Activated CD4-positive, alpha-beta T cell treated with anti-CD3 and anti-CD28 coated beads for 36 hours (primary cell): Measurements from ENCODE around the gene SLC38A5. TPM values are rescaled to one million over a fixed set of nuclear protein-coding genes. Genes with fewer than 3 reads are reported as not detected.

ENCODE experiments used
- ATAC-seq: fragments of 200-7000 bp; cut with Tn5 transposase; one replicate; pipeline ENCODE4 v1.10.0; 2021; ENCODE audit warnings: mild to moderate bottlenecking, moderate library complexity
- CTCF ChIA-PET: fragments of 350-600 bp; sonication (Branson Sonifier 250); formaldehyde crosslinking; loops from one replicate; lab custom pipeline; 2021; ENCODE audit warnings: antibody characterized with exemption; lab: Charles Lee
- POLR2A ChIA-PET: fragments of 350-600 bp; sonication (Branson Sonifier 250); formaldehyde crosslinking; loops from one replicate; lab custom pipeline; 2021; ENCODE audit warnings: antibody characterized with exemption, inconsistent platforms; lab: Charles Lee
- DNase-seq: peaks from one replicate; pipeline ENCODE4 v3.0.0-alpha.2; 2020
- H3K27ac Mint-ChIP-seq: one replicate; pipeline ENCODE4 v1.8.0; 2021; ENCODE audit warnings: mixed read lengths
- H3K27me3 Mint-ChIP-seq: one replicate; pipeline ENCODE4 v1.8.0; 2021; ENCODE audit warnings: mixed read lengths
- H3K36me3 Mint-ChIP-seq: one replicate; pipeline ENCODE4 v1.8.0; 2021; ENCODE audit warnings: low read depth, mixed read lengths
- H3K4me1 Mint-ChIP-seq: one replicate; pipeline ENCODE4 v1.8.0; 2021; ENCODE audit warnings: mixed read lengths
- H3K4me3 Mint-ChIP-seq: one replicate; pipeline ENCODE4 v1.8.0; 2021; ENCODE audit warnings: mild to moderate bottlenecking, moderate library complexity, mixed read lengths
- H3K9me3 Mint-ChIP-seq: one replicate; pipeline ENCODE4 v1.8.0; 2021; ENCODE audit warnings: low read depth, mixed read lengths
- intact Hi-C, 2 experiments: fragments of 100-400 bp; cut with DNase I in 1 of 2; cut with micrococcal nuclease in 1 of 2; formaldehyde crosslinking; loops; one replicate each; pipeline versions ENCODE4 v1.14.2 to v1.15.1; 2022 to 2024; cut with DNase I, micrococcal nuclease
- total RNA-seq, 2 experiments: library from RNA; stranded (reverse); gene quantifications; one replicate each; pipeline ENCODE4 v1.2.3, GENCODE V29; 2021

The SLC38A5 gene
- total RNA-seq, 2 experiments from 2014 or later: 83.5 to 98.1 TPM

GRCh38 chrX:48468693-48469691, 1.1 kb downstream of the SLC38A5 start:
- intact Hi-C loops: loop anchor here (2.0 to 5.0 kb wide), 4 partner anchors 38 to 387 kb away; partner anchors contain the start of genes EBP (in 1 of the 2) and PORCN (in 1 of the 2)
- peak; percentile 47 for ATAC-seq
- Mint-ChIP-seq H3K9me3 (no peaks in the 10 kb centered on the region), H3K4me1 (peaks cover 35% of the 10 kb centered on the region), H3K27me3 (no peaks in the 10 kb centered on the region), H3K4me3 (peak overlapping the region; percentile 89), H3K36me3 (peaks cover 28% of the 10 kb centered on the region), H3K27ac (peak overlapping the region; percentile 95)
- CTCF ChIA-PET: interaction anchor here (0.6 to 1.0 kb wide), 3 partner anchors 13 to 426 kb away, joined by 3 read pairs; no protein-coding TSS in a partner anchor
- DNase-seq: peak; percentile 61
- POLR2A ChIA-PET: interaction anchor here (0.9 kb wide), 1 partner anchor 71 kb away, joined by 3 read pairs; the partner anchor contains the start of gene TBC1D25

- intact Hi-C loops: loop anchor here (2.0 to 5.0 kb wide), 4 partner anchors 39 to 386 kb away; partner anchors contain the start of genes EBP (in 1 of the 2) and PORCN (in 1 of the 2)
- Mint-ChIP-seq H3K36me3 (peaks cover 31% of the 10 kb centered on the region), H3K4me3 (peak overlapping the region; percentile 89), H3K4me1 (peaks cover 36% of the 10 kb centered on the region), H3K27me3 (no peaks in the 10 kb centered on the region), H3K27ac (peak overlapping the region; percentile 95), H3K9me3 (no peaks in the 10 kb centered on the region)
- peak; percentile 67 for DNase-seq
- ChIA-PET CTCF (interaction anchor here (1.2 kb wide), 1 partner anchor 72 kb away, joined by 5 read pairs; the partner anchor contains the start of gene TBC1D25), POLR2A (no interaction called here)
- ATAC-seq: peak; percentile 64
Measured at GRCh38 chrX:48468247-48468671, 1.8 kb downstream of the SLC38A5 start.

- Mint-ChIP-seq H3K36me3 (peaks cover 38% of the 10 kb centered on the region), H3K27ac (peak overlapping the region; percentile 51), H3K9me3 (no peaks in the 10 kb centered on the region), H3K4me3 (peak overlapping the region; percentile 89), H3K27me3 (no peaks in the 10 kb centered on the region), H3K4me1 (peaks cover 42% of the 10 kb centered on the region)
- DNase-seq (no peak), ATAC-seq (no peak)
- intact Hi-C loops: loop anchor here in 1 of 2 experiments (5.0 kb wide), 2 partner anchors 40 to 385 kb away; partner anchors contain the start of gene PORCN
- CTCF ChIA-PET: interaction anchor here (0.7 to 1.2 kb wide), 2 partner anchors 27 to 72 kb away, joined by 3 to 5 read pairs; partner anchors contain the start of gene TBC1D25
- POLR2A ChIA-PET: no interaction called here
Measured at GRCh38 chrX:48467281-48467761, 2.7 kb downstream of the SLC38A5 start.

GRCh38 chrX:48466696-48467095, 3.4 kb downstream of the SLC38A5 start:
- H3K4me3 Mint-ChIP-seq: peak overlapping the region; percentile 89
- peaks cover 42% of the 10 kb centered on the region for H3K36me3 Mint-ChIP-seq
- ChIA-PET POLR2A (no interaction called here), CTCF (no interaction called here)
- H3K27ac Mint-ChIP-seq: no peak overlapping the region
- intact Hi-C loops: loop anchor here in 1 of 2 experiments (5.0 kb wide), 2 partner anchors 41 to 384 kb away; partner anchors contain the start of gene PORCN
- DNase-seq (peak; percentile 61), ATAC-seq (peak; percentile 35)
- peaks cover 46% of the 10 kb centered on the region for H3K4me1 Mint-ChIP-seq
- no peaks in the 10 kb centered on the region for H3K27me3 Mint-ChIP-seq
- no peaks in the 10 kb centered on the region for H3K9me3 Mint-ChIP-seq

GRCh38 chrX:48465336-48465933, 4.6 kb downstream of the SLC38A5 start:
- ATAC-seq (no peak), DNase-seq (no peak)
- no peaks in the 10 kb centered on the region for H3K9me3 Mint-ChIP-seq
- intact Hi-C loops: loop anchor here in 1 of 2 experiments (5.0 kb wide), 2 partner anchors 42 to 383 kb away; partner anchors contain the start of gene PORCN
- H3K27ac Mint-ChIP-seq: peak overlapping the region; percentile 78
- ChIA-PET POLR2A (no interaction called here), CTCF (no interaction called here)
- no peaks in the 10 kb centered on the region for H3K27me3 Mint-ChIP-seq
- H3K4me3 Mint-ChIP-seq: peak overlapping the region; percentile 19
- H3K36me3 Mint-ChIP-seq: peaks cover 51% of the 10 kb centered on the region
- H3K4me1 Mint-ChIP-seq: peaks cover 50% of the 10 kb centered on the region

DNA sequence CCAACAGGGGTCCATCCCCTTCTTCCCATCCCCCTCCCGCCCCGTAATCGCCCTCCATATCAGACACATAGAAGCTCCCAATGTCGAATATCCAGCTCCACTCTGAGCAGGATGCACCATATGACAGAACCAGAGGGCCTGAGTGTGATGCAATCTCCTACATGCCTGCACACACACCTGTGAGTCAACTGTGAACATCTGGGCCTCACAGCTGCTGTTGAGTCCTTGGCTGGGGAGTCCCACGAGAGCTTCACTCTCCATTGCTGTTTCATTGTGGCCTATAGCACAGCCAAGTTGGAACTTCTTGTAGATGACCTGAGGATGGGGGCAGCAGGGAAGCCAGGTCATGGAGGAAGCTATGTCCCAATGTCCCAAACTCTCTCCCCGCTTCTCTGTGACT, 8.2 kb downstream of the SLC38A5 start:
- Mint-ChIP-seq H3K9me3 (no peaks in the 10 kb centered on the region), H3K27me3 (no peaks in the 10 kb centered on the region), H3K4me3 (no peak overlapping the region), H3K4me1 (peaks cover 37% of the 10 kb centered on the region), H3K27ac (peak overlapping the region; percentile 69), H3K36me3 (peaks cover 54% of the 10 kb centered on the region)
- peak; percentile 60 for DNase-seq
- intact Hi-C loops: no loop called here
- CTCF ChIA-PET: no interaction called here
- POLR2A ChIA-PET: no interaction called here
- peak; percentile 81 for ATAC-seq

DNA sequence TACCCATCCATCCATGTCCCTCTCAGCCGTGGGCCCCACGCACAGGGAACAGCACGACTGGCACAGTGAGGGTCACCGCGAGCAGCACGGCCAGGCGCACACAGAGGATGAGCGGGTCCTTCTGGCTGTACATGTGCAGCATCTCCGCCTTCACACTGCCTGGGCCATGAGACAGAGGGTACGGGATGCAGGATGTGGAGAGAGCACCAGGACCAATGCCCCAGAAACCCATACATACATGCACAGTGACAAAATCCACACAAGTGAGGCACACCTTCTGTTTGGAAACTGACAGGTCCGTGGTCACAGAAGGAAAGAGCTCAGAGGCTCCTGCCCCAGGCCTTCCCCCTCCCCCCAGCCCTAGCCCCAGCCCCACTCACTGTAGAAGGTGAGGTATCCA, 9.5 kb downstream of the SLC38A5 start:
- DNase-seq (no peak), ATAC-seq (no peak)
- Mint-ChIP-seq H3K9me3 (no peaks in the 10 kb centered on the region), H3K4me1 (peaks cover 31% of the 10 kb centered on the region), H3K27me3 (no peaks in the 10 kb centered on the region), H3K4me3 (no peak overlapping the region), H3K36me3 (peaks cover 48% of the 10 kb centered on the region), H3K27ac (no peak overlapping the region)
- intact Hi-C loops: no loop called here
- POLR2A ChIA-PET: no interaction called here
- CTCF ChIA-PET: no interaction called here

DNA sequence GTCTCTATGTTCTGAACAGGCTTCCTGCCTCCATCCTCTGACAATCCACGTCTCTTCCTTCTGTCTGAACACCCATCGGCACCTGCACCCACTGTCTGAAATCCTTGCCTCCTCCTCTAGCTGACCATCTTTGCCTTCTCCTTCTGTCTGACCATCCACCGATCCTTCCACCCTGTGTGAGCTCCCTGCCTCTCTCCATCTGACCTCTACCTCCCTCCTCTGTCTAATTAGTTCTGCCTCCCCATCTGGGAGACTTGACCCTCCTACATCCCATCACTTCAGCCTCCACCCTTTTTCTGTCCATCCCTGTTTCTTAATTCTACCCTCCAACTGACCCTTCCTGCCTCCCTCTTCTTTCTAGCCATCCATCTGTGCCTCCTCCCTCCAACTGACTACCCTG, 10.0 kb downstream of the SLC38A5 start:
- ChIA-PET POLR2A (no interaction called here), CTCF (no interaction called here)
- Mint-ChIP-seq H3K9me3 (no peaks in the 10 kb centered on the region), H3K4me1 (peaks cover 25% of the 10 kb centered on the region), H3K27me3 (no peaks in the 10 kb centered on the region), H3K27ac (no peak overlapping the region), H3K4me3 (no peak overlapping the region), H3K36me3 (peaks cover 42% of the 10 kb centered on the region)
- no peak for DNase-seq
- no peak for ATAC-seq
- intact Hi-C loops: no loop called here

GRCh38 chrX:48459483-48459882, 10.6 kb downstream of the SLC38A5 start:
- Mint-ChIP-seq H3K36me3 (peaks cover 41% of the 10 kb centered on the region), H3K9me3 (no peaks in the 10 kb centered on the region), H3K27ac (no peak overlapping the region), H3K4me3 (no peak overlapping the region), H3K27me3 (no peaks in the 10 kb centered on the region), H3K4me1 (peaks cover 21% of the 10 kb centered on the region)
- POLR2A ChIA-PET: no interaction called here
- DNase-seq: no peak
- intact Hi-C loops: no loop called here
- CTCF ChIA-PET: no interaction called here
- ATAC-seq: no peak

GRCh38 chrX:48458711-48459110, 11.3 kb downstream of the SLC38A5 start:
- peaks cover 14% of the 10 kb centered on the region for H3K4me1 Mint-ChIP-seq
- no peak overlapping the region for H3K4me3 Mint-ChIP-seq
- POLR2A ChIA-PET: no interaction called here
- H3K27ac Mint-ChIP-seq: no peak overlapping the region
- H3K36me3 Mint-ChIP-seq: peaks cover 34% of the 10 kb centered on the region
- DNase-seq: no peak
- H3K27me3 Mint-ChIP-seq: no peaks in the 10 kb centered on the region
- H3K9me3 Mint-ChIP-seq: no peaks in the 10 kb centered on the region
- CTCF ChIA-PET: no interaction called here
- no peak for ATAC-seq
- intact Hi-C loops: no loop called here
